ENCODE results near the gene TRPM8.

The TRPM8 gene

DNA sequence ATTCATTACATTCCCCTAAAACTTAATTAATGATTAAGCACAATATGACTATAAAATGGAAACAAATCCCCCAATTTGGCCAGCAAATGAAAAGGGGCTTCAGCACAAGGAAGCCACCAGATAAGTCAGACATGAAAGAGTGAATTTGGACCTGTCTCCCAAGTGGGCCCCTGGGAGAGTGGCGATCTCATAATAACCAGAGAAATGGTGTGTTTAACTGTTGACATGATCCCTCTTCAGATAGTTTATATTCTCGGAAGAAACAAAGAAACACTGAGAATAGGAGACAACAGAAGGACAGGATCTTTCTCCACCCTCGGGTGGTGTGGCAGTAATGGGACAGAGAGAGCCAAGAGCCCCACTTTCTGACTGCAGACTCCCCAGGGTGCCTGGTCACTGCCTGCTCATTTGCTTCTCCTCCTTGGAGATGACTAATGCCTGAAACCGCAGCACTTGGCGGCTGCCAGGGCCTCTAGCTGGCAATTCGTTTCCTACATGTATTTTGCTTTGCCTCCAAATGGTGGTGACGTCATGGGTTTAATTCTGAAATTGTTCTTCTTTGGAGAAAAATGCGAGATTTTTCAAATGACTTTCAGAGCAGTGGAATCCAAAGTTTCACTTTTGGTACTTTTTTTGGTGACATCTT is 86.9 kb downstream of the TRPM8 start:
- H3K27ac ChIP-seq: no peak overlapping the region
- no peak for TF ChIP-seq ZFX (IDR thresholded peaks at IDR 0.05; ENCODE audit: borderline replicate concordance)
- TF ChIP-seq, protein P1, sequence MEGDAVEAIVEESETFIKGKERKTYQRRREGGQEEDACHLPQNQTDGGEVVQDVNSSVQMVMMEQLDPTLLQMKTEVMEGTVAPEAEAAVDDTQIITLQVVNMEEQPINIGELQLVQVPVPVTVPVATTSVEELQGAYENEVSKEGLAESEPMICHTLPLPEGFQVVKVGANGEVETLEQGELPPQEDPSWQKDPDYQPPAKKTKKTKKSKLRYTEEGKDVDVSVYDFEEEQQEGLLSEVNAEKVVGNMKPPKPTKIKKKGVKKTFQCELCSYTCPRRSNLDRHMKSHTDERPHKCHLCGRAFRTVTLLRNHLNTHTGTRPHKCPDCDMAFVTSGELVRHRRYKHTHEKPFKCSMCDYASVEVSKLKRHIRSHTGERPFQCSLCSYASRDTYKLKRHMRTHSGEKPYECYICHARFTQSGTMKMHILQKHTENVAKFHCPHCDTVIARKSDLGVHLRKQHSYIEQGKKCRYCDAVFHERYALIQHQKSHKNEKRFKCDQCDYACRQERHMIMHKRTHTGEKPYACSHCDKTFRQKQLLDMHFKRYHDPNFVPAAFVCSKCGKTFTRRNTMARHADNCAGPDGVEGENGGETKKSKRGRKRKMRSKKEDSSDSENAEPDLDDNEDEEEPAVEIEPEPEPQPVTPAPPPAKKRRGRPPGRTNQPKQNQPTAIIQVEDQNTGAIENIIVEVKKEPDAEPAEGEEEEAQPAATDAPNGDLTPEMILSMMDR (IDR thresholded peaks at IDR 0.05): no peak

DNA sequence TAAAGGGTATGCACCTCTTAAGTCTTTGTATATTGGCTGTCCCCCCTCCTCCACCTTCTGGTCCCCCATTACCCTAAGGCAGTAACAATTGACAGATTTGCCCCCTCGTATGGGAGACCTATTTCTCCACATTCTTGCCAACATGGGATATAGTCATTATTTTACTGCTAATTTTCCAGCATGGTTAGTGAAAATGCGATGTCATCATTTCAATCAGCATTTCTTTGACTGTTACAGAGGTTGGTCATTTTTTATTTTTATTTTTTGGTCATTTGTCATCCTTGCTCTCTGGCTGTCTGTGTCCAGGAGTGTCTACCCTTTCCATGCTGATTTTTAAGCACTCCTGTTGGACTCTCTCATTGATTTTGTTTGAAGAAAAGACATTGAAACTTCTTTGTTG is 88.0 kb downstream of the TRPM8 start:
- H3K27ac ChIP-seq: no peak overlapping the region
- TF ChIP-seq, protein P1 (IDR thresholded peaks at IDR 0.05): no peak
- no peak for TF ChIP-seq ZFX (IDR thresholded peaks at IDR 0.05; ENCODE audit: borderline replicate concordance)

DNA sequence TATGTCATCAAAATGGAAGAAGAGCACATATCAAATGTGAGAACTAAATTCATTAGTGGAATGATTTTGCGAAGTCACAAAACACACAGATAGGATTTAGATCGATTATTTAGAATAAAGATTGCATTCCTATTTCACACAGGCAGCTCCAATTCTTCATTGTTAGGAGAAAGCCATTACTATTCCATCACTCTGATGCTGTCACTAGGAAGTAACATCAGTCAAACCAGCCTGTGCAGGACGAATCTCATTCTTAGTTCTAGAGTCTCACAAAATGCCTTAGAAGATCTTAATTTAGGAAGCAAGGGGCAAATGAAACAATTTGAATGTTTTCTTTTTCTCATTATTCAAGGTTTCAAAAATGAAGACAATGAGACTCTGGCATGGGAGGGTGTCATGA is 89.3 kb downstream of the TRPM8 start:
- no peak overlapping the region for H3K27ac ChIP-seq
- TF ChIP-seq, protein P1 (IDR thresholded peaks at IDR 0.05): no peak
- no peak for TF ChIP-seq ZFX (IDR thresholded peaks at IDR 0.05; ENCODE audit: borderline replicate concordance)

DNA sequence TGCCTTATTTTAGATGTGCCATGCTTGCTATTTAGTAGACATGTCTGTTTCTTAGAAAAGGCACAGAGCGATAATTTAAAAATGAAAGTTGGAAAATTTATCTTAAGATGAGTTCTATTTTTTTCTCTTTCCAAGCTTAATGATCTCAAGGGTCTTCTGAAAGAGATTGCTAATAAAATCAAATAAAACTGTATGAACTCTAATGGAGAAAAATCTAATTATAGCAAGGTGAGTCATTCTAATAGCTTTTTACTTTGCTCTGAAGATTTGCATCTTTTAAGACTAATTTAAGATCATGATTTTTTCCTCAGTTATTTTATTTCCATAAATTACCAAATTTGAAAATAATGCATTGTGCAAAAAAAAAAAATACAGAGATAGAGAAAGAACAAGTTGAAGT is 97.3 kb downstream of the TRPM8 start:
- no peak overlapping the region for H3K27ac ChIP-seq
- no peak for TF ChIP-seq ZFX (IDR thresholded peaks at IDR 0.05; ENCODE audit: borderline replicate concordance)
- TF ChIP-seq, protein P1 (IDR thresholded peaks at IDR 0.05): no peak

DNA sequence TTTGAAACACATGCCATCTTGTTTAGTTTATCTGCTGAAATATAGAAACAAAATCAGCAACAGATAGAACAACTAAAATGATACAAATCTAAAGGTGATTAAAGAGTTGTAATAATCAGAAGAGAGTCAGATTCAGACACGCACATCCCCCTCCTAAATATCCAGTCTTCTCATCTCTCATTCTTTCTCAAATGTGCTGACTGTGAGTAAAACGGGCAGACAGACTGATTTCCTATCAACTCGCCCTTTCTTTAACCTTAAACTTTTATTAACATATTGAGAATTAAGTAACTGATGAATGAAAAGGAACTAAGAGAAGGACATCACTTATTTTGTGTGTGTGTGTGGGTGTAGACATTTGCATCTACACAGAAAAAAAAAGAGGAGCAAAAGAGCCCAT is 98.7 kb downstream of the TRPM8 start:
- TF ChIP-seq, protein P1 (IDR thresholded peaks at IDR 0.05): no peak
- TF ChIP-seq ZFX (IDR thresholded peaks at IDR 0.05; ENCODE audit: borderline replicate concordance): no peak
- no peak overlapping the region for H3K27ac ChIP-seq

DNA sequence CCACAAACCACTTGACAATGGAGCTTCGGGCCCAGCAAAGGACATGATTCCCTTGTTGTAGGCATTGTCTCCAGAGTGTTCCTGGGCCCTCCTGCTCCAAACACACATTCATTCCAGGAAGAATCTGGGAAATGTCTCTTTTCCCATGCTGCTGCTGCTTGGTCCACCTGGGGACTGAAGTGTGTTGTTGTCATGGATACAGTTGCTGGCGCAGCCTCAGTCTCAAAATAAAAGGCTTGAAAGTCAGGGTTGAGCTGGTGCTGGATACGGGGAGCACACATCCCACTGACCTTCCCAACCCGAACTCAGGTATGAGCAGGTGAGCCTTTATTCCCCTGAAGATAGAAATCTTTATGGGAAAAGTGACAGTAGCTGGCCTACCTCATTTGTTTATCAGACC is 102.7 kb downstream of the TRPM8 start:
- TF ChIP-seq, protein P1 (IDR thresholded peaks at IDR 0.05): no peak
- TF ChIP-seq ZFX (IDR thresholded peaks at IDR 0.05; ENCODE audit: borderline replicate concordance): no peak
- no peak overlapping the region for H3K27ac ChIP-seq

DNA sequence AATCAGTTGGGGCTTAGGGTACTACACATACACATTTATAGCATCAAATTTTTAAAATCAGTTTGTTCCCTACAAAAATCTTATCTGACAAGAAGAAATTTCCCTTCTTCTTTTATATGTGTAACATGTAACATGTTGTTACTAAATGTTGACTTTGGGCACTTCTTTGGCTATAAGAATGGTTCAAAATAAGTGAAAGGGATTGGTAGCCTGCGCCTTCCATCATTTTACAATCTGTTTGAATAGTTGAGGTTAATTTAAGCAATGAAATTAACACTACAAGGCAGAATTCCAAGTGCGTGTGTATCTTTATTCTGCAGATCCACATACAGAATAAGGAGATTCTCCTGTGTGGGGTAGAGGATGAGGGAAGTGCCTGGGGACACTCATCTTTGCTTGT is 103.2 kb downstream of the TRPM8 start:
- no peak overlapping the region for H3K27ac ChIP-seq
- no peak for TF ChIP-seq ZFX (IDR thresholded peaks at IDR 0.05; ENCODE audit: borderline replicate concordance)
- TF ChIP-seq, protein P1 (IDR thresholded peaks at IDR 0.05): no peak

Measured in 22Rv1 (cell line).